MM.1S (cell line): ENCODE results near the gene NTM.

Experiments used
- EZH2phosphoT487 ChIP-seq: fragments of 300-600 bp; sonication (generic); IDR thresholded peaks from 2 replicates; pipeline ENCODE4 v1.6.1; 2018; ENCODE audit warnings: antibody characterized with exemption, low read length
- TF ChIP-seq, protein P1 (sequence below): fragments of 300-600 bp; sonication (generic); IDR thresholded peaks from 2 replicates; pipeline ENCODE4 v1.5.1; 2016; ENCODE audit warnings: antibody characterized with exemption, low read length, mixed read lengths

- TF ChIP-seq, protein P1, sequence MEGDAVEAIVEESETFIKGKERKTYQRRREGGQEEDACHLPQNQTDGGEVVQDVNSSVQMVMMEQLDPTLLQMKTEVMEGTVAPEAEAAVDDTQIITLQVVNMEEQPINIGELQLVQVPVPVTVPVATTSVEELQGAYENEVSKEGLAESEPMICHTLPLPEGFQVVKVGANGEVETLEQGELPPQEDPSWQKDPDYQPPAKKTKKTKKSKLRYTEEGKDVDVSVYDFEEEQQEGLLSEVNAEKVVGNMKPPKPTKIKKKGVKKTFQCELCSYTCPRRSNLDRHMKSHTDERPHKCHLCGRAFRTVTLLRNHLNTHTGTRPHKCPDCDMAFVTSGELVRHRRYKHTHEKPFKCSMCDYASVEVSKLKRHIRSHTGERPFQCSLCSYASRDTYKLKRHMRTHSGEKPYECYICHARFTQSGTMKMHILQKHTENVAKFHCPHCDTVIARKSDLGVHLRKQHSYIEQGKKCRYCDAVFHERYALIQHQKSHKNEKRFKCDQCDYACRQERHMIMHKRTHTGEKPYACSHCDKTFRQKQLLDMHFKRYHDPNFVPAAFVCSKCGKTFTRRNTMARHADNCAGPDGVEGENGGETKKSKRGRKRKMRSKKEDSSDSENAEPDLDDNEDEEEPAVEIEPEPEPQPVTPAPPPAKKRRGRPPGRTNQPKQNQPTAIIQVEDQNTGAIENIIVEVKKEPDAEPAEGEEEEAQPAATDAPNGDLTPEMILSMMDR = no peak
- no peak for TF ChIP-seq EZH2phosphoT487
These were observed 856.1 kb downstream of the NTM start for GRCh38 chr11:132226522-132226921.
